Fibroblast of lung (primary cell): Measurements from ENCODE around the gene PIGC.

Experiments used
- EZH2 ChIP-seq: IDR thresholded peaks from 2 replicates; pipeline ENCODE4 v1.5.1; 2012; ENCODE audit warnings: low read length, control low read depth, mild to moderate bottlenecking; ENCODE audit errors: missing control alignments
- TF ChIP-seq, protein P1 (sequence below), 2 donors: IDR thresholded peaks in 1 of 2; conservative IDR thresholded peaks in 1 of 2; 1 replicate in 1 of 2; 2 replicates in 1 of 2; pipeline ENCODE4 v1.5.1; 2011 to 2012; ENCODE audit warnings: low read length in 2 of 2, control low read depth in 1 of 2, inconsistent platforms in 1 of 2, low read depth in 1 of 2, mild to moderate bottlenecking in 1 of 2

DNA sequence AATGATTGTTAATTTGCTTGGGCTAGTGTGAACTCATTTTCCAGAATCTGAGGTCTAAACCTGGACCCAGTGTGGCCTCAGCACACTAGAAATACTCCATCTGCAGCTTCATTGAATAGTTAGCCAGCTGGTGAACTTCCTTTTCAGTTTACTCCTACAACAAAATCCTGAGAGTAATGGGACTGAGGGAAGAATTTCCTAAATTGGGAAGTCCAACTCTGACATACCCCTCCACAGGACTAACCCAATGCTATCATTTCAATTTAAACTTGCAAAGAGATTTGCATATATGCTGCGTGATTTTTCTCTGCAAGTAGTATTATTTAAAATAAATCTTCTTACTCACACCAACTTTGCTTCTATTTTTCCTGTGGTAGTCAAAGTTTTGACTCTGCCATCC is 27.8 kb upstream of the PIGC start:
- TF ChIP-seq, protein P1, sequence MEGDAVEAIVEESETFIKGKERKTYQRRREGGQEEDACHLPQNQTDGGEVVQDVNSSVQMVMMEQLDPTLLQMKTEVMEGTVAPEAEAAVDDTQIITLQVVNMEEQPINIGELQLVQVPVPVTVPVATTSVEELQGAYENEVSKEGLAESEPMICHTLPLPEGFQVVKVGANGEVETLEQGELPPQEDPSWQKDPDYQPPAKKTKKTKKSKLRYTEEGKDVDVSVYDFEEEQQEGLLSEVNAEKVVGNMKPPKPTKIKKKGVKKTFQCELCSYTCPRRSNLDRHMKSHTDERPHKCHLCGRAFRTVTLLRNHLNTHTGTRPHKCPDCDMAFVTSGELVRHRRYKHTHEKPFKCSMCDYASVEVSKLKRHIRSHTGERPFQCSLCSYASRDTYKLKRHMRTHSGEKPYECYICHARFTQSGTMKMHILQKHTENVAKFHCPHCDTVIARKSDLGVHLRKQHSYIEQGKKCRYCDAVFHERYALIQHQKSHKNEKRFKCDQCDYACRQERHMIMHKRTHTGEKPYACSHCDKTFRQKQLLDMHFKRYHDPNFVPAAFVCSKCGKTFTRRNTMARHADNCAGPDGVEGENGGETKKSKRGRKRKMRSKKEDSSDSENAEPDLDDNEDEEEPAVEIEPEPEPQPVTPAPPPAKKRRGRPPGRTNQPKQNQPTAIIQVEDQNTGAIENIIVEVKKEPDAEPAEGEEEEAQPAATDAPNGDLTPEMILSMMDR (conservative IDR thresholded peaks at IDR 0.05 in 1 of 2, IDR thresholded peaks at IDR 0.05 in 1 of 2; ENCODE audit: low read depth in 1 of 2, low read length in 2 of 2): no peak
- no peak for TF ChIP-seq EZH2
